SK-N-SH treated with all-trans-retinoic acid at 6 μM for 48 hours (cell line): ENCODE data around the gene TMEM131L.

Experiments
- ARNTL ChIP-seq: fragments of 450-650 bp; formaldehyde crosslinking; IDR thresholded peaks from 2 replicates; pipeline ENCODE4 v1.5.0; 2020; ENCODE audit warnings: low read depth, mild to moderate bottlenecking, moderate library complexity, borderline replicate concordance
- OSR1 ChIP-seq: fragments of 250-450 bp; sonication (Bioruptor Pico); IDR thresholded peaks from 2 replicates; pipeline ENCODE4 v1.8.0; 2022; ENCODE audit warnings: moderate library complexity, mild to moderate bottlenecking, inconsistent platforms
- RARB ChIP-seq: fragments of 250-450 bp; sonication (Bioruptor Pico); IDR thresholded peaks from 2 replicates; pipeline ENCODE4 v1.8.0; 2021; ENCODE audit warnings: mild to moderate bottlenecking, moderate library complexity
- TF ChIP-seq, protein P1 (sequence below): fragments of 250-450 bp; sonication (Bioruptor Pico); IDR thresholded peaks from 2 replicates; pipeline ENCODE4 v1.8.0; 2021; ENCODE audit warnings: low read depth, mild to moderate bottlenecking, moderate library complexity, borderline replicate concordance

DNA sequence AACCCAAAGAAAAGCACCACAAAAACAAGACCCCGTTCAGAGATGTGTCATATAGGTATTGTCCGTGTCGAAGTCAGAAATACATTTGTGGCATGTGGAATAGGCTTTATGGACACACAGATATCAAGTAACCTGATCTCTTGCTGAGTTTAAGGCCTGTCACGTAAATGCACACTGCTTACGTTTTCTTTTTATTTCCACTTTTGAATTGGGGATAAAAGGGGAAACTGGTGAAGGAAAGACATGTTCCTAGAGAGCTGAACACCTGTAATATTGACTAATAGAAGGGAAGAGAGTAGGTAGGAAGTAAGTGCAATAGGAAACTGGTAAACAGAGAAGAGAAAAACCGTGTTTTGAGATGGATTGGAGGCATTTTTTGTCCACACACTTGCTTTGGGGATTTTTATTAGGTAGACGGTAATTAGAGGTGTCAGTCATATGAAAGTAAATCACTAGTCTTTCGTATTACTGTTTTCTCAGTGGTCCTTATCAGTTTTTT, 24.9 kb downstream of the TMEM131L start:
- TF ChIP-seq ARNTL (CRISPR knock-in tag) (no peak), RARB (CRISPR knock-in tag) (no peak), OSR1 (CRISPR knock-in tag) (no peak)
- TF ChIP-seq, protein P1, sequence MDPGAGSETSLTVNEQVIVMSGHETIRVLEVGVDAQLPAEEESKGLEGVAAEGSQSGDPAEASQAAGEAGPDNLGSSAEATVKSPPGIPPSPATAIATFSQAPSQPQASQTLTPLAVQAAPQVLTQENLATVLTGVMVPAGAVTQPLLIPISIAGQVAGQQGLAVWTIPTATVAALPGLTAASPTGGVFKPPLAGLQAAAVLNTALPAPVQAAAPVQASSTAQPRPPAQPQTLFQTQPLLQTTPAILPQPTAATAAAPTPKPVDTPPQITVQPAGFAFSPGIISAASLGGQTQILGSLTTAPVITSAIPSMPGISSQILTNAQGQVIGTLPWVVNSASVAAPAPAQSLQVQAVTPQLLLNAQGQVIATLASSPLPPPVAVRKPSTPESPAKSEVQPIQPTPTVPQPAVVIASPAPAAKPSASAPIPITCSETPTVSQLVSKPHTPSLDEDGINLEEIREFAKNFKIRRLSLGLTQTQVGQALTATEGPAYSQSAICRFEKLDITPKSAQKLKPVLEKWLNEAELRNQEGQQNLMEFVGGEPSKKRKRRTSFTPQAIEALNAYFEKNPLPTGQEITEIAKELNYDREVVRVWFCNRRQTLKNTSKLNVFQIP (CRISPR knock-in tag), result no peak
